HEK293T (cell line): ENCODE measurements around the gene REX1BD.

Source experiments
- ARNT ChIP-seq: fragments of 450-650 bp; IDR thresholded peaks from 2 replicates; pipeline ENCODE4 v1.6.1; 2017; ENCODE audit warnings: mild to moderate bottlenecking
- ELF4 ChIP-seq: fragments of 450-650 bp; IDR thresholded peaks from 2 replicates; pipeline ENCODE4 v1.6.1; 2017; ENCODE audit warnings: antibody characterized with exemption
- FOXA1 ChIP-seq: fragments of 450-650 bp; IDR thresholded peaks from 2 replicates; pipeline ENCODE4 v1.6.1; 2016; ENCODE audit warnings: mild to moderate bottlenecking
- FOXK2 ChIP-seq: fragments of 450-650 bp; IDR thresholded peaks from 2 replicates; pipeline ENCODE4 v1.6.1; 2016; ENCODE audit warnings: mild to moderate bottlenecking
- FOXM1 ChIP-seq: fragments of 450-650 bp; IDR thresholded peaks from 2 replicates; pipeline ENCODE4 v1.6.1; 2017; ENCODE audit warnings: mild to moderate bottlenecking, borderline replicate concordance
- HDGF ChIP-seq: fragments of 450-650 bp; IDR thresholded peaks from 2 replicates; pipeline ENCODE4 v1.6.1; 2017; ENCODE audit warnings: antibody characterized with exemption, borderline replicate concordance
- NFRKB ChIP-seq: fragments of 450-650 bp; IDR thresholded peaks from 2 replicates; pipeline ENCODE4 v1.6.1; 2016; ENCODE audit warnings: mild to moderate bottlenecking, moderate library complexity
- PKNOX1 ChIP-seq: fragments of 450-650 bp; IDR thresholded peaks from 2 replicates; pipeline ENCODE4 v1.6.1; 2016
- SP1 ChIP-seq: fragments of 450-650 bp; IDR thresholded peaks from 2 replicates; pipeline ENCODE4 v1.6.1; 2017
- SUZ12 ChIP-seq: fragments of 450-650 bp; IDR thresholded peaks from 2 replicates; pipeline ENCODE4 v1.6.1; 2016; ENCODE audit warnings: mild to moderate bottlenecking
- TARDBP ChIP-seq: fragments of 450-650 bp; IDR thresholded peaks from 2 replicates; pipeline ENCODE4 v1.6.1; 2016
- ZNF384 ChIP-seq: fragments of 450-650 bp; IDR thresholded peaks from 2 replicates; pipeline ENCODE4 v1.6.1; 2016

GRCh38 chr19:18616023-18616422, 27.4 kb downstream of the REX1BD start:
- TF ChIP-seq FOXK2 (no peak), SUZ12 (no peak), ARNT (no peak), NFRKB (no peak), SP1 (no peak), PKNOX1 (no peak), ELF4 (no peak), FOXM1 (no peak), TARDBP (no peak), FOXA1 (no peak), HDGF (no peak), ZNF384 (no peak)
